ENCODE results near the gene CCDC66. TPM values are rescaled to one million over a fixed set of nuclear protein-coding genes. Genes with fewer than 3 reads are reported as not detected.

CCDC66 gene
- total RNA-seq (8.7 and 23.8 TPM in 2 replicates), polyA plus RNA-seq (18.8 and 21.6 TPM in 2 replicates)

DNA sequence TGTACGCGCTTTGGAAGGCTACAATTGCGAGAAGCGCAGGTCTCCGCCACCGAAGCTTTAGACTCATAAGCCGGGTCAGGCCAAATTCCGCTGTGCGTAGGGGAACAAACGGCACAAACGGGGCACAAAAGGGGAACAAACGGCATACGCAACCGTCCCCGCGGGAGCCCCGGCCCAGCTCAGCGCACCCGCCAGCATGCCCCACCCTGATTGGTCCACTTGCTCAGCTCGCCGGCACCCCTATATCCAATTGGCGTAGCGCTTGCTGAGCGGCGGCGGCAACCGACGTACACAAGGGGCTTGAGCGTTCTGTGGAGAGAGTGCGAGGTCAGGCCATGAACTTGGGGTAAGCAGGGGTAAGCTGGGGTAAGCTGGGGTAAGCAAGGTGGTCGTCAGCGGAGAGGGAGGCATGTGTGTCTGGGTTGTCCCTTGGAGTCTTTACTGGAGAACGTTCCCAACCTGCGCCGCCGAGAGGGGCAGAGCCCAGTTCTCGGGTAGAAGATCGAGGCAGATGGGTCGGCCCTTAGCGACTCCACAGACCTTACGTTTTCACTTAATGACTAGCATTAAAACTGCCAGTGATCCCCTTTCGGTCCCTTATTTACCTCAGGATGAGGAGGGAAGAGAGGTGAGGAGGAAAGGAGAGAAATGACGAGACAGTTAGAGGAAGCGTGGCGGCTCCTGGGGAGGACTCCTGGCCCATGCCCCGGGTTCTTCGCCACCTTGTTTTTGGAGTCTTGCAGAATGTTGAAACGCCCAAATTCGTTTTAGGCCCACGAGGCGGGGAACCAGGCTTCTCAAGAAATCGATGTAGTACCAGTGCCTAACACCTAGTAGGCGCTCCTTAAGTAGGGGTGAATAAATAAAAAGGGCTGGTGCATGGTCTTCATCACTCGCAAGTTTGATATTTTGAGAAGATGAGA, at the start of gene CCDC66:
CCDC66 (plus strand) TSS at position 268 of the 923 bp plus-strand sequence; CDS start at position 336, 68 bp downstream.
- Histone ChIP-seq H3K27me3 (no peaks in the 10 kb centered on the region), H3K4me1 (ENCODE audit: low read depth) (peaks cover 11% of the 10 kb centered on the region), H3K36me3 (peaks cover 20% of the 10 kb centered on the region), H3K27ac (peak within 1 kb of the TSS; percentile 89), H3K4me3 (peak within 1 kb of the TSS; percentile 75), H3K9me3 (ENCODE audit: low read depth) (no peaks in the 10 kb centered on the region)
- DNase-seq (ENCODE audit: low read depth in 1 of 2, low spot score in 1 of 2), result peak; percentile 94 to 95
- TF ChIP-seq, protein P1, sequence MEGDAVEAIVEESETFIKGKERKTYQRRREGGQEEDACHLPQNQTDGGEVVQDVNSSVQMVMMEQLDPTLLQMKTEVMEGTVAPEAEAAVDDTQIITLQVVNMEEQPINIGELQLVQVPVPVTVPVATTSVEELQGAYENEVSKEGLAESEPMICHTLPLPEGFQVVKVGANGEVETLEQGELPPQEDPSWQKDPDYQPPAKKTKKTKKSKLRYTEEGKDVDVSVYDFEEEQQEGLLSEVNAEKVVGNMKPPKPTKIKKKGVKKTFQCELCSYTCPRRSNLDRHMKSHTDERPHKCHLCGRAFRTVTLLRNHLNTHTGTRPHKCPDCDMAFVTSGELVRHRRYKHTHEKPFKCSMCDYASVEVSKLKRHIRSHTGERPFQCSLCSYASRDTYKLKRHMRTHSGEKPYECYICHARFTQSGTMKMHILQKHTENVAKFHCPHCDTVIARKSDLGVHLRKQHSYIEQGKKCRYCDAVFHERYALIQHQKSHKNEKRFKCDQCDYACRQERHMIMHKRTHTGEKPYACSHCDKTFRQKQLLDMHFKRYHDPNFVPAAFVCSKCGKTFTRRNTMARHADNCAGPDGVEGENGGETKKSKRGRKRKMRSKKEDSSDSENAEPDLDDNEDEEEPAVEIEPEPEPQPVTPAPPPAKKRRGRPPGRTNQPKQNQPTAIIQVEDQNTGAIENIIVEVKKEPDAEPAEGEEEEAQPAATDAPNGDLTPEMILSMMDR (IDR thresholded peaks at IDR 0.05; ENCODE audit: low read depth, low read length), result peak; percentile 75

DNA sequence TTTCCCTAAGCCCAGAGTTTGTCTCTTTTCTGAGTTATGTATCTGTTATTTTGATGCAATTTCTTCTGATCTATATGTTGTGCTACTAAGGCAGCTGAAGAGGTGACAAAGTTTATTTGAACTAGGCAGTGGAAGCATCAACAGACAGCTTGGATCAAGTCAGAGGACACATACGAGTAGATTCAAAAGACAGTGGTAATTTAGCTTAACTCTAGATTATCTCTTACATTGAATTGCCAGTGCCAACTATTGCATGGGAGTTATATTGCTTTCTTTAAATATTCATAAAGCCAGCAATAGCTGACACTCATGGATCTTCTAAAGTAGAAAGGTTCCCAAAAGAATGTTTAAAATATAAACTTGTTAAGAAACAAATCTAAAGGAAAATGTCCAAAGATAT, 37.3 kb upstream of the CCDC66 start:
- H3K27ac ChIP-seq, result no peak overlapping the region
- no peaks in the 10 kb centered on the region for H3K36me3 ChIP-seq
- no peaks in the 10 kb centered on the region for H3K4me1 ChIP-seq (ENCODE audit: low read depth)
- H3K4me3 ChIP-seq, result no peak overlapping the region
- DNase-seq (ENCODE audit: low read depth in 1 of 2, low spot score in 1 of 2), result no peak
- peaks cover 10% of the 10 kb centered on the region for H3K27me3 ChIP-seq
- TF ChIP-seq, protein P1 (IDR thresholded peaks at IDR 0.05; ENCODE audit: low read depth, low read length), result no peak
- H3K9me3 ChIP-seq (ENCODE audit: low read depth), result no peaks in the 10 kb centered on the region

DNA sequence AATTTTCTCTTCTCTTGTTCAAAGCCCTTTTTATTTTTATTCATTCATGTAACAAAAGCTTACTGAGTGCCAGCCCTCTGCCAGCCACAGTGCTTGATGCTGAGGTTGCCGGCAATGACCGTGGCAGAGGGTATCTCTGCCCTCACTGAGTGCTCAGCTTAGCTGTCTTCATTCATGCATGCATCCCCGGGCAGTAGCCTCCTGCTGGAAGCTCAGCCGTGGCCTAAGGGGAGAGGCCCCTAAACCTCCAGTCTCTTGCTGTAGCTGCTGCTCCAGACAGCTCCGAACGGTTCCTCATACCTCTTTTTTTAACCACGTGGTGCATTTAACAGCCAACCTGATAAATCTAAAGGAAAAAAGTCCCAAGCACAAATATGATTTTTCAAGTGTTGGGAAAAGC, 34.6 kb upstream of the CCDC66 start:
- Histone ChIP-seq H3K36me3 (no peaks in the 10 kb centered on the region), H3K4me3 (no peak overlapping the region), H3K9me3 (ENCODE audit: low read depth) (no peaks in the 10 kb centered on the region), H3K27me3 (peaks cover 5% of the 10 kb centered on the region), H3K4me1 (ENCODE audit: low read depth) (no peaks in the 10 kb centered on the region), H3K27ac (no peak overlapping the region)
- TF ChIP-seq, protein P1 (IDR thresholded peaks at IDR 0.05; ENCODE audit: low read depth, low read length), result no peak
- no peak for DNase-seq (ENCODE audit: low read depth in 1 of 2, low spot score in 1 of 2)

DNA sequence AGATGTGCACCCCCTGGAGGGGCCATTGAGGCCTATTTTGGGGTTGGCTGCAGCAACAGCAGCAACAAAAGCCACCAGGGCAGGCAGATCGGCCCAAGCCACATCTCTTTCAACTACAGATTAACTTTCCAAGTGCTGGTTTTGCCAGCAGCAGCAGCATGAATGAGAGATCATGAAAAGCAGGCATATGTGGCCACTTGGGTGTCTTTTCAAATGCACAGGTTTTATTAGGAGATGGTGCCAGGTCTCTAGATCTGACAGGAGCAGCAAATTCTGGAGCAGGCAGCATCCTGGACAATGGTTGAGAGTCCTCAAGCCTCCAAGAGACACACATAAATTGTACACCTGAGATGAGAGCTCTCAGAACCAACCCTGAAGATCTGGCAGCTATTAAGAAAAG, 31.7 kb upstream of the CCDC66 start:
- no peaks in the 10 kb centered on the region for H3K9me3 ChIP-seq (ENCODE audit: low read depth)
- TF ChIP-seq, protein P1 (IDR thresholded peaks at IDR 0.05; ENCODE audit: low read depth, low read length), result no peak
- H3K27me3 ChIP-seq, result no peaks in the 10 kb centered on the region
- no peak overlapping the region for H3K27ac ChIP-seq
- no peak overlapping the region for H3K4me3 ChIP-seq
- no peak for DNase-seq (ENCODE audit: low read depth in 1 of 2, low spot score in 1 of 2)
- H3K36me3 ChIP-seq, result no peaks in the 10 kb centered on the region
- no peaks in the 10 kb centered on the region for H3K4me1 ChIP-seq (ENCODE audit: low read depth)

DNA sequence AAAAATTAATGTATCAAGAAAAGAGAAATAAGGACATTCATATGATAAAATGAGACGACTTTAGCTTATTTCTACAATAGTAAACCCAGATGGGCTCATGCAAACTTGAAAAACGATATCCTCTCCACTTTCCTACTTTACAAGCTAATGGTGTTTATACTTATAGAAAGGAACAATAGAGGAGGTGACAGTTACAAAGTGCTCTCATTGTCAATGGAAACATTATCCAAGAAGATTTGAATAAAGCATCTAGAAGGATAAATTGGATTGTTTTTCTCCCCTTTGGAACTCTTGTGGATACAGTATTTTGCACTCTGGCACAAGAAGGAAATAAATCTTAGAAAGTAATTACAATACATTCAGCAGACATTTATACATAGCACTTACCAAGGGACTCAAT, 20.2 kb upstream of the CCDC66 start:
- Histone ChIP-seq H3K4me1 (ENCODE audit: low read depth) (no peaks in the 10 kb centered on the region), H3K27ac (no peak overlapping the region), H3K27me3 (no peaks in the 10 kb centered on the region), H3K36me3 (no peaks in the 10 kb centered on the region), H3K4me3 (no peak overlapping the region), H3K9me3 (ENCODE audit: low read depth) (no peaks in the 10 kb centered on the region)
- TF ChIP-seq, protein P1 (IDR thresholded peaks at IDR 0.05; ENCODE audit: low read depth, low read length), result no peak
- DNase-seq (ENCODE audit: low read depth in 1 of 2, low spot score in 1 of 2), result no peak

All from cardiac muscle cell (in vitro differentiated cells and primary cell).